Heart left ventricle (tissue), 16 donors: ENCODE results near the gene UBE2C. TPM values are rescaled to one million over a fixed set of nuclear protein-coding genes. Genes with fewer than 3 reads are reported as not detected.
A peak's percentile ranks its signal among the peaks of the same experiment; 100 is the strongest.

ENCODE experiments used
- ATAC-seq, 4 donors: fragments of 200-7000 bp; cut with Tn5 transposase; one replicate each; pipeline ENCODE4 v1.9.1; 2020 to 2022; ENCODE audit warnings: moderate library complexity in 4 of 4, mild to moderate bottlenecking in 3 of 4, moderate number of reproducible peaks in 1 of 4
- DNase-seq, 5 donors: peaks; one replicate each; pipeline ENCODE4 v3.0.0-alpha.2; 2020
- H3K27ac ChIP-seq, 12 donors: fragments of 200-600 bp; sonication (generic) in 4 of 12; one replicate each; pipeline versions ENCODE4 v1.5.0 to v1.8.0; 2016 to 2022; ENCODE audit warnings: mild to moderate bottlenecking in 2 of 12
- H3K27me3 ChIP-seq, 9 donors: fragments of 200-600 bp; sonication (generic) in 2 of 9; one replicate each; pipeline versions ENCODE4 v1.5.1 to v1.8.0; 2016 to 2022; ENCODE audit warnings: mild to moderate bottlenecking in 3 of 9
- H3K36me3 ChIP-seq, 9 donors: fragments of 200-600 bp; sonication (generic) in 2 of 9; one replicate each; pipeline versions ENCODE4 v1.5.0 to v1.8.0; 2018 to 2022; ENCODE audit warnings: mild to moderate bottlenecking in 2 of 9
- H3K4me1 ChIP-seq, 12 donors: fragments of 200-600 bp; sonication (generic) in 4 of 12; one replicate each; pipeline versions ENCODE4 v1.5.0 to v1.8.0; 2016 to 2022; ENCODE audit warnings: mild to moderate bottlenecking in 3 of 12
- H3K4me3 ChIP-seq, 12 donors: fragments of 200-600 bp; sonication (generic) in 4 of 12; one replicate each; pipeline versions ENCODE4 v1.5.0 to v1.8.0; 2017 to 2022; ENCODE audit warnings: mild to moderate bottlenecking in 9 of 12, moderate library complexity in 4 of 12
- H3K9me3 ChIP-seq, 12 donors: fragments of 200-600 bp; sonication (generic) in 4 of 12; one replicate each; pipeline versions ENCODE4 v1.5.0 to v1.8.0; 2016 to 2022; ENCODE audit warnings: mild to moderate bottlenecking in 1 of 12
- POLR2A ChIP-seq, 2 donors: fragments of 450-650 bp; IDR thresholded peaks; one replicate each; pipeline ENCODE4 v1.6.1; 2017; ENCODE audit warnings: antibody characterized with exemption in 2 of 2, mild to moderate bottlenecking in 2 of 2, moderate library complexity in 2 of 2
- WGBS, 4 donors: extraction: QIAGEN DNeasy Blood & Tissue Kit in 2 of 4; methylation state at CpG; one replicate each; pipeline versions ENCODE4 v1.1.5 to v1.1.7; 2013 to 2018; 5-methylcytosine and 5-hydroxymethylcytosine counted together
- intact Hi-C, 10 donors: fragments of 100-400 bp; cut with DNase I; formaldehyde crosslinking; loops; one replicate each; pipeline versions ENCODE4 v1.11.1 to v1.14.2; 2022
- polyA plus RNA-seq, 2 donors: library from polyadenylated mRNA; stranded (reverse); fragments of 200-250 nt; gene quantifications; one replicate each; pipeline ENCODE4 v1.2.3, GENCODE V29; 2013
- total RNA-seq, 9 donors: library from RNA; depleted of rRNA in 2 of 9; stranded (reverse); fragments of >200 nt in 2 of 9; fragmentation: NEBNext Ultra II Directional in 3 of 9; extraction: Animal tissue kit (Norgen Biotek cat#: 25700) in 3 of 9; gene quantifications; one replicate each; pipeline versions ENCODE4 v1.1.0 to v1.2.4, GENCODE V29; 2016 to 2023
- TF ChIP-seq, protein P1 (sequence below), 12 donors: fragments of 200-600 bp; sonication (generic) in 4 of 12; IDR thresholded peaks; one replicate each; pipeline versions ENCODE4 v1.5.0 to v1.8.0; 2018 to 2022; ENCODE audit warnings: antibody characterized with exemption in 12 of 12, mild to moderate bottlenecking in 5 of 12
- donor health status: ischemic (EF 13 %, LVEDD 7.1; RV severe dilation, severe dysfunction).
- donor health status: healthy with polysubstance abuse.
- donor health status: DM: no; HTN: yes; CAD: no.
- donor health status: DM: no; HTN: no; CAD: no.
- donor health status: ischemic (EF 25% LVEDD 6.9; RV normal size, moderate dysfunction).
- donor health status: ischemic (EF 25% LVEDD 5.7; RV mildly dilated, moderate dysfunction).
- donor health status: healthy.
- donor health status: DM: yes; HTN: yes; CAD: no.
- donor health status: ischemic (EF 35%, LVEDD 5.7; RV mildly dilated, moderate dysfunction).
- donor health status: nonischemic (EF 11% LVEDD 7.7; RV severe dilation, severe dysfunction).
- donor health status: DM: yes; HTN: yes; CAD: no.
- donor health status: PGD.
- donor health status: ischemic (EF 29% LVEDD 5.4; RV normal size, mild dysfunction).
- donor health status: nonischemic (EF 23%, LVEDD 6.1; RV moderate dilation, normal function).

UBE2C gene
- total and polyA plus RNA-seq, 11 donors: 0.32 to 16.9 (median 1.5) TPM; not detected in 5

GRCh38 chr20:45768479-45768878 is 44.0 kb upstream of the UBE2C start:
- Histone ChIP-seq H3K36me3 (no peaks in the 10 kb centered on the region), H3K27ac (no peak overlapping the region), H3K27me3 (no peaks in the 10 kb centered on the region), H3K4me1 (peaks cover 0 to 11% (median 5%) of the 10 kb centered on the region in 12 donors), H3K4me3 (no peak overlapping the region), H3K9me3 (no peaks in the 10 kb centered on the region)
- no peak for TF ChIP-seq POLR2A (IDR thresholded peaks at IDR 0.05)
- TF ChIP-seq, protein P1, sequence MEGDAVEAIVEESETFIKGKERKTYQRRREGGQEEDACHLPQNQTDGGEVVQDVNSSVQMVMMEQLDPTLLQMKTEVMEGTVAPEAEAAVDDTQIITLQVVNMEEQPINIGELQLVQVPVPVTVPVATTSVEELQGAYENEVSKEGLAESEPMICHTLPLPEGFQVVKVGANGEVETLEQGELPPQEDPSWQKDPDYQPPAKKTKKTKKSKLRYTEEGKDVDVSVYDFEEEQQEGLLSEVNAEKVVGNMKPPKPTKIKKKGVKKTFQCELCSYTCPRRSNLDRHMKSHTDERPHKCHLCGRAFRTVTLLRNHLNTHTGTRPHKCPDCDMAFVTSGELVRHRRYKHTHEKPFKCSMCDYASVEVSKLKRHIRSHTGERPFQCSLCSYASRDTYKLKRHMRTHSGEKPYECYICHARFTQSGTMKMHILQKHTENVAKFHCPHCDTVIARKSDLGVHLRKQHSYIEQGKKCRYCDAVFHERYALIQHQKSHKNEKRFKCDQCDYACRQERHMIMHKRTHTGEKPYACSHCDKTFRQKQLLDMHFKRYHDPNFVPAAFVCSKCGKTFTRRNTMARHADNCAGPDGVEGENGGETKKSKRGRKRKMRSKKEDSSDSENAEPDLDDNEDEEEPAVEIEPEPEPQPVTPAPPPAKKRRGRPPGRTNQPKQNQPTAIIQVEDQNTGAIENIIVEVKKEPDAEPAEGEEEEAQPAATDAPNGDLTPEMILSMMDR (IDR thresholded peaks at IDR 0.05): no peak
- intact Hi-C loops: loop anchor here in 4 of 10 donors (5.0 to 10.0 kb wide), 5 partner anchors 221 to 331 kb away; partner anchors contain the start of gene EPPIN (in 2 of the 4)
- no peak for ATAC-seq
- DNase-seq: no peak

- TF ChIP-seq, protein P1 (IDR thresholded peaks at IDR 0.05): peak; percentile 89 to 98 (median 92)
- no peak for TF ChIP-seq POLR2A (IDR thresholded peaks at IDR 0.05)
- no peak overlapping the region for H3K4me3 ChIP-seq
- ATAC-seq (peak; percentile 48 to 86 (median 84)), DNase-seq (peak; percentile 59 to 81 (median 74))
- intact Hi-C loops: loop anchor here (1.0 to 10.0 kb wide), 14 partner anchors 224 to 754 kb away; partner anchors contain the start of genes EPPIN (in 1 of the 10) and WFDC2 (in 1 of the 10)
- H3K4me1 ChIP-seq: peaks cover 0 to 11% (median 5%) of the 10 kb centered on the region in 12 donors
- H3K9me3 ChIP-seq: no peaks in the 10 kb centered on the region
- WGBS, 4 donors: 29 to 36% (median 31%) methylated on average over 5 of the region's 5 CpGs
- H3K27me3 ChIP-seq: peaks cover 0 to 3% (median 0%) of the 10 kb centered on the region in 9 donors
- no peaks in the 10 kb centered on the region for H3K36me3 ChIP-seq
- H3K27ac ChIP-seq: peak overlapping the region in 6 of 12 donors; percentile 11 to 77 (median 32)
These were observed 41.2 kb upstream of the UBE2C start for GRCh38 chr20:45771182-45771759.

DNA sequence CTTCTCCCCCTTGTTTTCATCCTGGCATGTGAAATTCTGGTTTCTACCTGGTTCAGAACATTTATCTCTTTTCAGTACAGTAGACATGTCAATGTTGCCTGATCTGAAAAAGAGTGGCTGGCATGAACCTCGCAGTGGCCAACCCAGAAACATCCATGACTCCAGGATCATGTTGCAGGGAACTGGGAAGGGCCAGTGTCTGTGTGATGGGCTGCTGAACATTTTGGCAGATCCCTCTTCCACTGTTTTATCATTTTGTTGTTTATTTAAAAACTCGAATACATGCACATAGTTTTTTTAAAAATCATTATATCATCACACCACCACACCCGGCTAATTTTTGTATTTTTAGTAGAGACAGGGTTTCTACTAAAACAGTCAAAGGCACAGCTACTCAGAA is 39.8 kb upstream of the UBE2C start:
- Histone ChIP-seq H3K4me1 (peaks cover 0 to 11% (median 5%) of the 10 kb centered on the region in 12 donors), H3K36me3 (no peaks in the 10 kb centered on the region), H3K27me3 (peaks cover 0 to 3% (median 0%) of the 10 kb centered on the region in 9 donors), H3K4me3 (no peak overlapping the region), H3K27ac (no peak overlapping the region), H3K9me3 (no peaks in the 10 kb centered on the region)
- intact Hi-C loops: loop anchor here in 8 of 10 donors (5.0 to 10.0 kb wide), 10 partner anchors 225 to 755 kb away; partner anchors contain the start of genes EPPIN (in 1 of the 8) and WFDC2 (in 1 of the 8)
- 62 to 71% (median 65%) methylated on average over 3 of the region's 3 CpGs for WGBS, 4 donors
- no peak for DNase-seq
- TF ChIP-seq, protein P1 (IDR thresholded peaks at IDR 0.05): no peak
- no peak for TF ChIP-seq POLR2A (IDR thresholded peaks at IDR 0.05)
- no peak for ATAC-seq

GRCh38 chr20:45774945-45775344 is 37.5 kb upstream of the UBE2C start:
- 54 to 65% (median 58%) methylated on average over 2 of the region's 2 CpGs for WGBS, 4 donors
- ATAC-seq (no peak), DNase-seq (no peak)
- Histone ChIP-seq H3K4me3 (no peak overlapping the region), H3K27me3 (peaks cover 0 to 3% (median 0%) of the 10 kb centered on the region in 9 donors), H3K4me1 (peaks cover 0 to 23% (median 9%) of the 10 kb centered on the region in 12 donors), H3K9me3 (no peaks in the 10 kb centered on the region), H3K36me3 (no peaks in the 10 kb centered on the region), H3K27ac (no peak overlapping the region)
- TF ChIP-seq POLR2A (IDR thresholded peaks at IDR 0.05): no peak
- TF ChIP-seq, protein P1 (IDR thresholded peaks at IDR 0.05): no peak
- intact Hi-C loops: loop anchor here in 8 of 10 donors (5.0 to 10.0 kb wide), 10 partner anchors 228 to 758 kb away; partner anchors contain the start of genes EPPIN (in 1 of the 8) and WFDC2 (in 1 of the 8)
